Measurements from ENCODE around the gene GATAD2A. TPM values are rescaled to one million over a fixed set of nuclear protein-coding genes. Genes with fewer than 3 reads are reported as not detected.
A peak's percentile ranks its signal among the peaks of the same experiment; 100 is the strongest.

GATAD2A gene
- total and polyA plus RNA-seq, 7 donors = 18.5 to 138 (median 30.2) TPM

DNA sequence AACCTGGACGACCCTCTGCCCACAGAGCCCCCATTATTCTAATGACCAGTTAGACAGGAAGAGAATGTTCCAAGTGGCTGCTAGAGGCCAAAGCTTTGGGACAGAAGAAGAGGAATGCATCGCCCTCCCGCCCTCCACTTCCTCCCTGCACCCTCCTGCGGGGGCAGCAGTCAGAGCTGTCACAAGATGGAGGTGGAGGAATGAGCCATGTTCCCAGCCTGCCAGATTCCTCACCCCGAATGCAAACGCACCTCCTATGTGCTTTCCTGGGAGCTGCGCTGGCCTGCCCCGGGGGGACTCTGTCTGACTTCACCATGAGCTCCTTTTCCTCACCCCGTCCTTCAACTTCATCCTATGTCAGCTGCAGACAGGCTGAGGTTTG, 124.9 kb downstream of the GATAD2A start:
- TF ChIP-seq POLR2A (IDR thresholded peaks at IDR 0.05) (no peak), EP300 (IDR thresholded peaks at IDR 0.05) (no peak), POLR2AphosphoS5 (IDR thresholded peaks at IDR 0.05) (no peak)
- TF ChIP-seq, protein P1, sequence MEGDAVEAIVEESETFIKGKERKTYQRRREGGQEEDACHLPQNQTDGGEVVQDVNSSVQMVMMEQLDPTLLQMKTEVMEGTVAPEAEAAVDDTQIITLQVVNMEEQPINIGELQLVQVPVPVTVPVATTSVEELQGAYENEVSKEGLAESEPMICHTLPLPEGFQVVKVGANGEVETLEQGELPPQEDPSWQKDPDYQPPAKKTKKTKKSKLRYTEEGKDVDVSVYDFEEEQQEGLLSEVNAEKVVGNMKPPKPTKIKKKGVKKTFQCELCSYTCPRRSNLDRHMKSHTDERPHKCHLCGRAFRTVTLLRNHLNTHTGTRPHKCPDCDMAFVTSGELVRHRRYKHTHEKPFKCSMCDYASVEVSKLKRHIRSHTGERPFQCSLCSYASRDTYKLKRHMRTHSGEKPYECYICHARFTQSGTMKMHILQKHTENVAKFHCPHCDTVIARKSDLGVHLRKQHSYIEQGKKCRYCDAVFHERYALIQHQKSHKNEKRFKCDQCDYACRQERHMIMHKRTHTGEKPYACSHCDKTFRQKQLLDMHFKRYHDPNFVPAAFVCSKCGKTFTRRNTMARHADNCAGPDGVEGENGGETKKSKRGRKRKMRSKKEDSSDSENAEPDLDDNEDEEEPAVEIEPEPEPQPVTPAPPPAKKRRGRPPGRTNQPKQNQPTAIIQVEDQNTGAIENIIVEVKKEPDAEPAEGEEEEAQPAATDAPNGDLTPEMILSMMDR (IDR thresholded peaks at IDR 0.05) = no peak
- no peak for DNase-seq
- Histone ChIP-seq H3K9me3 (no peaks in the 10 kb centered on the region), H3K4me1 (peaks cover 0 to 26% (median 18%) of the 10 kb centered on the region in 4 donors), H3K4me3 (no peak overlapping the region), H3K27me3 (no peaks in the 10 kb centered on the region), H3K36me3 (peaks cover 0 to 27% (median 4%) of the 10 kb centered on the region in 4 donors), H3K27ac (no peak overlapping the region)
- 70 to 75% methylated on average over 9 of the region's 9 CpGs for WGBS, 2 donors
- intact Hi-C loops (cut with DNase I) = loop anchor here (5.0 kb wide), 1 partner anchor 132 kb away; the partner anchor contains the start of gene ATP13A1

DNA sequence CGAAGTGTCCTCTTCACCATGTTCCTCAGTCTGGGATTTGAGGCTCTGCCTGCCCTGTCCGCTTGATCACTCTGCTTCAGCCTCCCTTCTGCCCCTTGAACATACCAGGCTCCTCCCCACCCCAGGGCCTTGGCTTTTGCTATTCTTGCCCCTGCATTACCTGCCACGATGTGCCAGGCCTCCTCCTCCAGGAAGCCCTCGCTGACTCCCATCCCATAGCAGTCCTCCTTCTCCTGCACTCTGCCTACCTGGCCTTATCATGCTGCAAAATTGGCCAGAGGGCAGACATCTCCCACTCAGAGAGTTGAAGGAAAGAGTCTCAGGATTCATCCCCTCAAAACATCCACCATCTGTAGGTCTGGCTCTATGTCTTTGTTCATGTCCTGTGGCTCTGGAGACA, 125.4 kb downstream of the GATAD2A start:
- Histone ChIP-seq H3K27ac (no peak overlapping the region), H3K4me1 (peaks cover 0 to 26% (median 18%) of the 10 kb centered on the region in 4 donors), H3K9me3 (no peaks in the 10 kb centered on the region), H3K27me3 (no peaks in the 10 kb centered on the region), H3K36me3 (peaks cover 0 to 24% (median 4%) of the 10 kb centered on the region in 4 donors), H3K4me3 (no peak overlapping the region)
- intact Hi-C loops (cut with DNase I) = loop anchor here (5.0 kb wide), 1 partner anchor 131 kb away; the partner anchor contains the start of gene ATP13A1
- TF ChIP-seq POLR2AphosphoS5 (IDR thresholded peaks at IDR 0.05) = no peak
- TF ChIP-seq, protein P1 (IDR thresholded peaks at IDR 0.05) = no peak
- TF ChIP-seq POLR2A (IDR thresholded peaks at IDR 0.05) = no peak
- TF ChIP-seq EP300 (IDR thresholded peaks at IDR 0.05) = no peak
- no peak for DNase-seq
- 85 to 87% methylated on average over 4 of the region's 4 CpGs for WGBS, 2 donors

DNA sequence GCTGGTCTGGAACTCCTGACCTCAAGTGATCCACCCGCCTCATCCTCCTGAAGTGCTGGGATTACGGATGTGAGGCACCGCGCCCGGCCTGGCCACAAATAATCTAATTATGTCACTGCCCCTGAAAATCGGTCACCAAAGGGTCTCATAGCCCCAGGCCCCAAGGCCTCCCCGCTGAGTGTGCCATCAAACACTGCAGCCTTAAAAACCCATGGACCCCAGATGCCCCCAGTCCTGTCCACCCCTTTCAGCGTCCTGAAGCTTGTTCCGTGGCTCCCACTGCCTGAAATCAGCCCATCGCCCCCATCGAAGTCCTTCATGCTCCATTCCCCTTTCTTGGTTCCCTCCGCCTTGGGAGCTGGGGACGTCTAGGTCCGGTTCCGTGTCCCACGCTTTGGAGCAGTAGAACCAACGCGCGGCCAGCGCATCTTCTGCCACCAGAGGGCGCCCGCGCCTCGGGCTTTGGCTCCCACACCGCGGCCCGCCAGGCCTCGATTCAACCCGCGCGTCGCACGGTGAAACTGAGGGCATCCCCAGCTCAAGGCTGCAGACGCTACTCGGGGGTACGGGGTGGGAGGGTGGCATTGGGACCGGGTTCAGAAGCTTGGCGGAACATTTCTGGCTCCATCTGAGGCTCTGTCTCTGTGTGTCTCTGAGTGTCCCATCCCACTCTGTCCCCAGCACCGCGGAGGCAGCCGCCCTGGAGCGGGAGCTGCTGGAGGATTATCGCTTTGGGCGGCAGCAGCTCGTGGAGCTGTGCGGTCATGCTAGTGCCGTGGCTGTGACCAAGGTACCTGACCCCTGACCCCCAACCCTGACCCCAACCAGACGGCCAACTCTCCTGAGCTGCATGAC, 126.7 kb downstream of the GATAD2A start:
- Histone ChIP-seq H3K27me3 (peaks cover 0 to 1% (median 0%) of the 10 kb centered on the region in 3 donors), H3K4me1 (peaks cover 0 to 24% (median 20%) of the 10 kb centered on the region in 4 donors), H3K27ac (no peak overlapping the region), H3K36me3 (peaks cover 0 to 11% (median 4%) of the 10 kb centered on the region in 4 donors), H3K4me3 (no peak overlapping the region), H3K9me3 (no peaks in the 10 kb centered on the region)
- intact Hi-C loops (cut with DNase I) = loop anchor here (1.0 to 5.0 kb wide), 4 partner anchors 22 to 427 kb away; partner anchors contain the start of genes ATP13A1 and GMIP
- DNase-seq = peak; percentile 88
- 25 to 30% methylated on average over 48 of the region's 48 CpGs for WGBS, 2 donors
- TF ChIP-seq, protein P1 (IDR thresholded peaks at IDR 0.05) = peak; percentile 75 to 99 (median 89)
- TF ChIP-seq POLR2AphosphoS5 (IDR thresholded peaks at IDR 0.05) (peak in 2 of 4 donors; percentile 32 to 45), EP300 (IDR thresholded peaks at IDR 0.05) (no peak)

DNA sequence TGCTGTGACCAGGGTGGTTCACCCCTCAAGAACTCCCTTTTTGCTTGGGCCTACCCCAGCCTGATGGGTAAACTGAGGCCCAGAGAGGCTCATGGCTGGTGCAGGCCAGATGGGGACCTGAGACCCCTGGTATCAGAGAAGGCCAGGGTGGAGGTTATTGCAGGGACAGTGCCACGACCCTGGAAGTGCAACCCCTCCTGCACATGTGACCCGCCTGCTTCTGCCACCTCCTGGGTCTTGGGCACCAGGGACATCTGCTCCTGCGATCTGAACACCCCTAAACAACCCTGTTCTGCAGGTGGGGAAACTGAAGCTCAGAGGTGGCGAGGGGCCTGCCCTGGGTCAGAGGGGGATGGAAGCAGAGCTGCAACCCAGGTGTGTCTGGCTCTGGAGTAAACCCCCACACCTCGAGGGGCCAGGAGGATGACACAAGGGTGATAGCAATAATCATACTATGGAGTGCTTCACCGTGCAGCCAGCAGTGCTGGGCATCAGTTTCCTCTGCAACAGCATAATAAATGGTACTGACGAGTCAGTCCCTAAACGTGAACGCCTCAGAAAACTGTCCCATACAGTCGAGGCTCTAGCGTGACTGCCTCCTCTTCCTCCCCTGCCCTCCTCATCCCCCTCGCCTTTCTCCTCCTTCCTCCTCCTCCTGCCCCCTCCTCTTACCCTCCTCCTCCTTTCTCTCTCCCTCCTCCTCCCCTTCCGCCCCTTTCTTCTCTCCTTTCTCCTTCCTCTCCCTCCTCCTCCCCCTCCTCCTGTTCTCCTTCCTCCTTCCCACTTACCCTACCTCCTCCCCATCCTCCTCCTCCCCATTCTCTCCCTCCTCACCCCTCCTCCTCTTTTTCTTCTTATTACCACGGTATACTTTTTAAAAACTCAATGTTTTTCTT, 127.6 kb downstream of the GATAD2A start:
- Histone ChIP-seq H3K4me1 (peaks cover 0 to 31% (median 28%) of the 10 kb centered on the region in 4 donors), H3K9me3 (no peaks in the 10 kb centered on the region), H3K27ac (no peak overlapping the region), H3K27me3 (peaks cover 4 to 10% (median 9%) of the 10 kb centered on the region in 3 donors), H3K36me3 (peaks cover 0 to 3% (median 0%) of the 10 kb centered on the region in 4 donors), H3K4me3 (no peak overlapping the region)
- intact Hi-C loops (cut with DNase I) = loop anchor here (1.0 to 5.0 kb wide), 4 partner anchors 21 to 426 kb away; partner anchors contain the start of genes ATP13A1 and GMIP
- DNase-seq = no peak
- 77 to 79% methylated on average over 14 of the region's 14 CpGs for WGBS, 2 donors
- TF ChIP-seq EP300 (IDR thresholded peaks at IDR 0.05) = no peak
- TF ChIP-seq POLR2AphosphoS5 (IDR thresholded peaks at IDR 0.05) = no peak
- TF ChIP-seq POLR2A (IDR thresholded peaks at IDR 0.05) = no peak
- TF ChIP-seq, protein P1 (IDR thresholded peaks at IDR 0.05) = no peak

Measured in sigmoid colon (tissue), 7 donors.